ENCODE results near the gene CLCNKB.
"Not testable (repeated sequence)": the region's sequence is repeated elsewhere in the genome, so short reads cannot be mapped to it uniquely, and the experiment has no call there.

DNA sequence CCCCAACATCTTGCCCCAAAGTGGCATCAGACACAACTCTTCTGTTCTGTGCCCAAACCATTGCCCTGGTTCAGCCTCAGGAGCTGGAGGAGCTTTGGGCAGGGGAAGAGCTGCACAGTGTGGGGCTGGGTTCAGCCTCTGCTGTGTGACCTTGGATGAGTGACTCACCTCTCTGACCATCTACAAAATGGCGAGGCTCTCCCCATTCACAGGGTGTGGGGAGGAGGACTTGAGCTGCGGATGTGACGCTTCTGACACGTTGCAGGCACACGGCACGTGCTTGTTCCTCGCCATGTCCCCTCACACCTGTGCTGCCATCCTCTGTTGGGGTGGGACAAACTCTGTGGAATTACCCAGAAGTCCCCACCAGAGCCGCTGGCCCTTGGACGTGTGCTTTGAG is 928 bp upstream of the CLCNKB start:
- TF ChIP-seq, protein P1, sequence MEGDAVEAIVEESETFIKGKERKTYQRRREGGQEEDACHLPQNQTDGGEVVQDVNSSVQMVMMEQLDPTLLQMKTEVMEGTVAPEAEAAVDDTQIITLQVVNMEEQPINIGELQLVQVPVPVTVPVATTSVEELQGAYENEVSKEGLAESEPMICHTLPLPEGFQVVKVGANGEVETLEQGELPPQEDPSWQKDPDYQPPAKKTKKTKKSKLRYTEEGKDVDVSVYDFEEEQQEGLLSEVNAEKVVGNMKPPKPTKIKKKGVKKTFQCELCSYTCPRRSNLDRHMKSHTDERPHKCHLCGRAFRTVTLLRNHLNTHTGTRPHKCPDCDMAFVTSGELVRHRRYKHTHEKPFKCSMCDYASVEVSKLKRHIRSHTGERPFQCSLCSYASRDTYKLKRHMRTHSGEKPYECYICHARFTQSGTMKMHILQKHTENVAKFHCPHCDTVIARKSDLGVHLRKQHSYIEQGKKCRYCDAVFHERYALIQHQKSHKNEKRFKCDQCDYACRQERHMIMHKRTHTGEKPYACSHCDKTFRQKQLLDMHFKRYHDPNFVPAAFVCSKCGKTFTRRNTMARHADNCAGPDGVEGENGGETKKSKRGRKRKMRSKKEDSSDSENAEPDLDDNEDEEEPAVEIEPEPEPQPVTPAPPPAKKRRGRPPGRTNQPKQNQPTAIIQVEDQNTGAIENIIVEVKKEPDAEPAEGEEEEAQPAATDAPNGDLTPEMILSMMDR (IDR thresholded peaks at IDR 0.05 in 2 of 3, conservative IDR thresholded peaks at IDR 0.05 in 1 of 3; ENCODE audit: borderline replicate concordance in 1 of 3, insufficient read depth in 1 of 3, low read depth in 2 of 3, low read length in 2 of 3): not testable (repeated sequence)
- not testable (repeated sequence) for TF ChIP-seq POLR2A (IDR thresholded peaks at IDR 0.05; ENCODE audit: borderline replicate concordance, extremely low read depth, insufficient read depth, insufficient read length); POLR2AphosphoS5 (IDR thresholded peaks at IDR 0.05; ENCODE audit: low read depth, low read length); CEBPB (IDR thresholded peaks at IDR 0.05; ENCODE audit: low read depth); ELF1 (IDR thresholded peaks at IDR 0.05; ENCODE audit: borderline replicate concordance, low read depth); EGR1 (IDR thresholded peaks at IDR 0.05; ENCODE audit: low read depth); ZNF274 (IDR thresholded peaks at IDR 0.05; ENCODE audit: low read depth, low read length); YY1 (IDR thresholded peaks at IDR 0.05; ENCODE audit: extremely low read depth, insufficient replicate concordance, low read depth, low read length); CBX3 (IDR thresholded peaks at IDR 0.05; ENCODE audit: low read depth); EZH2 (IDR thresholded peaks at IDR 0.05); JUND (IDR thresholded peaks at IDR 0.05)
- TF ChIP-seq, protein P2, sequence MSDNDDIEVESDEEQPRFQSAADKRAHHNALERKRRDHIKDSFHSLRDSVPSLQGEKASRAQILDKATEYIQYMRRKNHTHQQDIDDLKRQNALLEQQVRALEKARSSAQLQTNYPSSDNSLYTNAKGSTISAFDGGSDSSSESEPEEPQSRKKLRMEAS (IDR thresholded peaks at IDR 0.05): not testable (repeated sequence)
- TF ChIP-seq, protein P3, sequence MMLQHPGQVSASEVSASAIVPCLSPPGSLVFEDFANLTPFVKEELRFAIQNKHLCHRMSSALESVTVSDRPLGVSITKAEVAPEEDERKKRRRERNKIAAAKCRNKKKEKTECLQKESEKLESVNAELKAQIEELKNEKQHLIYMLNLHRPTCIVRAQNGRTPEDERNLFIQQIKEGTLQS (IDR thresholded peaks at IDR 0.05): not testable (repeated sequence)

Measured in HCT116 (cell line).